ENCODE measurements around the gene USP48. TPM values are rescaled to one million over a fixed set of nuclear protein-coding genes. Genes with fewer than 3 reads are reported as not detected.

USP48 gene
- total and polyA plus RNA-seq, 2 of the 13 experiments (the other 11 are each of a cell fraction or from before 2014, with no cell fraction given), result 30.4 to 30.7 TPM

DNA sequence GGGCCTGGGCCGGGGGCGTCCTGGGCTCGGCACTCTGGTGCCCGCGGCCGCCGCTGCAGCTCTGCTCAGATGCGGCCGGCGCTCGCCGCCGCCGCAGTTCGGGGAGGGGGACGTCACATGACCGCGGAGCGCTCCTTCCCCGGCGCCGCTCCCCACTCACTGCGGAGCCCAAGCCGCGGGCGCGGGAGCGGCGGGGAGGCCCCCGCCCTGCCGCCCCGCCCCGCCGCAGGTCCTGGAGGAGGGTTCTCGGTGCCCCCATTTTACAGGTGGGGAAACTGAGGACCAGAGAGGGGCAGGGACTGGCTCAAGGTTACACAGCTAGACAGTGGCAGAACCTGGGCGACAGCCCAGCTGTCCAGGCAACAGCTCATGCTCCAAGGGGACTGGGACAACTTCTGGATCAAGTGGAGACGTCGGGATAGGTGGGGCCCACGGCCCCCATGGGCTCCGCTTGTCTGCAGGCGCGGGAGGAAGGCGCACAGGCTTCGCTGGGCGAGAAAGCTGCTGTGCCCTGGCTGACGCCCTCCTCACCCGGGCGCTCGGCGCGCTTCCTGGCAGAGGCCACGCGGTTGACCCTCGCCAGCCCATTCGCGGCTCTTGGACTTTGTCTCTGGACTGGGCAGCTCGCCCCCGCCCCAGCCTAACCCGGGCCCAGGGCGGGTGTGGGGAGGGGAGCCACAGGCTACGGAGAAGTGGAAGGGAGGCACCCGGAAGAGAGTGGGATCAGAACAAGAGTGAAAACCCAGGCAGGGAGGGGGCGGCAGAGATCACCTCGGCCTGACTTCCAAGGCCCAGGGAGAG lies 113.5 kb downstream of the USP48 start, which contains the start of gene RAP1GAP (continued):
- TF ChIP-seq ZNF318 (CRISPR knock-in tag; IDR thresholded peaks at IDR 0.05) (no peak), HOXA7 (CRISPR knock-in tag; IDR thresholded peaks at IDR 0.05) (no peak), ZNF660 (CRISPR knock-in tag; IDR thresholded peaks at IDR 0.05; ENCODE audit: borderline replicate concordance, low read depth) (no peak), ZNF441 (CRISPR knock-in tag; IDR thresholded peaks at IDR 0.05; ENCODE audit: borderline replicate concordance) (peak; percentile 67; the same call in 1 of the 2 replicates), SP140L (CRISPR knock-in tag; IDR thresholded peaks at IDR 0.05; ENCODE audit: borderline replicate concordance) (no peak), NCOR1 (IDR thresholded peaks at IDR 0.05; ENCODE audit: borderline replicate concordance, low read length) (no peak; the same call in 1 of the 2 replicates), U2AF2 (IDR thresholded peaks at IDR 0.05; ENCODE audit: low read depth, low read length) (no peak), MAFK (conservative IDR thresholded peaks at IDR 0.05 in 1 of 2, IDR thresholded peaks at IDR 0.05 in 1 of 2; ENCODE audit: low read length in 2 of 2) (no peak), SMARCE1 (IDR thresholded peaks at IDR 0.05; ENCODE audit: borderline replicate concordance) (no peak), RFXANK (CRISPR knock-in tag; IDR thresholded peaks at IDR 0.05) (peak; percentile 43; the same call in 1 of the 2 replicates)
- TF ChIP-seq, protein P1, sequence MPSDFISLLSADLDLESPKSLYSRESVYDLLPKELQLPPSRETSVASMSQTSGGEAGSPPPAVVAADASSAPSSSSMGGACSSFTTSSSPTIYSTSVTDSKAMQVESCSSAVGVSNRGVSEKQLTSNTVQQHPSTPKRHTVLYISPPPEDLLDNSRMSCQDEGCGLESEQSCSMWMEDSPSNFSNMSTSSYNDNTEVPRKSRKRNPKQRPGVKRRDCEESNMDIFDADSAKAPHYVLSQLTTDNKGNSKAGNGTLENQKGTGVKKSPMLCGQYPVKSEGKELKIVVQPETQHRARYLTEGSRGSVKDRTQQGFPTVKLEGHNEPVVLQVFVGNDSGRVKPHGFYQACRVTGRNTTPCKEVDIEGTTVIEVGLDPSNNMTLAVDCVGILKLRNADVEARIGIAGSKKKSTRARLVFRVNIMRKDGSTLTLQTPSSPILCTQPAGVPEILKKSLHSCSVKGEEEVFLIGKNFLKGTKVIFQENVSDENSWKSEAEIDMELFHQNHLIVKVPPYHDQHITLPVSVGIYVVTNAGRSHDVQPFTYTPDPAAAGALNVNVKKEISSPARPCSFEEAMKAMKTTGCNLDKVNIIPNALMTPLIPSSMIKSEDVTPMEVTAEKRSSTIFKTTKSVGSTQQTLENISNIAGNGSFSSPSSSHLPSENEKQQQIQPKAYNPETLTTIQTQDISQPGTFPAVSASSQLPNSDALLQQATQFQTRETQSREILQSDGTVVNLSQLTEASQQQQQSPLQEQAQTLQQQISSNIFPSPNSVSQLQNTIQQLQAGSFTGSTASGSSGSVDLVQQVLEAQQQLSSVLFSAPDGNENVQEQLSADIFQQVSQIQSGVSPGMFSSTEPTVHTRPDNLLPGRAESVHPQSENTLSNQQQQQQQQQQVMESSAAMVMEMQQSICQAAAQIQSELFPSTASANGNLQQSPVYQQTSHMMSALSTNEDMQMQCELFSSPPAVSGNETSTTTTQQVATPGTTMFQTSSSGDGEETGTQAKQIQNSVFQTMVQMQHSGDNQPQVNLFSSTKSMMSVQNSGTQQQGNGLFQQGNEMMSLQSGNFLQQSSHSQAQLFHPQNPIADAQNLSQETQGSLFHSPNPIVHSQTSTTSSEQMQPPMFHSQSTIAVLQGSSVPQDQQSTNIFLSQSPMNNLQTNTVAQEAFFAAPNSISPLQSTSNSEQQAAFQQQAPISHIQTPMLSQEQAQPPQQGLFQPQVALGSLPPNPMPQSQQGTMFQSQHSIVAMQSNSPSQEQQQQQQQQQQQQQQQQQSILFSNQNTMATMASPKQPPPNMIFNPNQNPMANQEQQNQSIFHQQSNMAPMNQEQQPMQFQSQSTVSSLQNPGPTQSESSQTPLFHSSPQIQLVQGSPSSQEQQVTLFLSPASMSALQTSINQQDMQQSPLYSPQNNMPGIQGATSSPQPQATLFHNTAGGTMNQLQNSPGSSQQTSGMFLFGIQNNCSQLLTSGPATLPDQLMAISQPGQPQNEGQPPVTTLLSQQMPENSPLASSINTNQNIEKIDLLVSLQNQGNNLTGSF (CRISPR knock-in tag; IDR thresholded peaks at IDR 0.05), result 0 out of 2 replicates have a peak, but pooled peaks have one; percentile 40
- TF ChIP-seq, protein P2, sequence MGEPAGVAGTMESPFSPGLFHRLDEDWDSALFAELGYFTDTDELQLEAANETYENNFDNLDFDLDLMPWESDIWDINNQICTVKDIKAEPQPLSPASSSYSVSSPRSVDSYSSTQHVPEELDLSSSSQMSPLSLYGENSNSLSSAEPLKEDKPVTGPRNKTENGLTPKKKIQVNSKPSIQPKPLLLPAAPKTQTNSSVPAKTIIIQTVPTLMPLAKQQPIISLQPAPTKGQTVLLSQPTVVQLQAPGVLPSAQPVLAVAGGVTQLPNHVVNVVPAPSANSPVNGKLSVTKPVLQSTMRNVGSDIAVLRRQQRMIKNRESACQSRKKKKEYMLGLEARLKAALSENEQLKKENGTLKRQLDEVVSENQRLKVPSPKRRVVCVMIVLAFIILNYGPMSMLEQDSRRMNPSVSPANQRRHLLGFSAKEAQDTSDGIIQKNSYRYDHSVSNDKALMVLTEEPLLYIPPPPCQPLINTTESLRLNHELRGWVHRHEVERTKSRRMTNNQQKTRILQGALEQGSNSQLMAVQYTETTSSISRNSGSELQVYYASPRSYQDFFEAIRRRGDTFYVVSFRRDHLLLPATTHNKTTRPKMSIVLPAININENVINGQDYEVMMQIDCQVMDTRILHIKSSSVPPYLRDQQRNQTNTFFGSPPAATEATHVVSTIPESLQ (CRISPR knock-in tag; conservative IDR thresholded peaks at IDR 0.05), result no peak
